IPS-NIHi7 (cell line): ENCODE data around the gene SEL1L2.

ENCODE experiments used
- DNase-seq: peaks from one replicate; pipeline ENCODE4 v3.0.0; 2012; ENCODE audit warnings: mixed read lengths; ENCODE audit errors: extremely low spot score

The SEL1L2 gene

DNA sequence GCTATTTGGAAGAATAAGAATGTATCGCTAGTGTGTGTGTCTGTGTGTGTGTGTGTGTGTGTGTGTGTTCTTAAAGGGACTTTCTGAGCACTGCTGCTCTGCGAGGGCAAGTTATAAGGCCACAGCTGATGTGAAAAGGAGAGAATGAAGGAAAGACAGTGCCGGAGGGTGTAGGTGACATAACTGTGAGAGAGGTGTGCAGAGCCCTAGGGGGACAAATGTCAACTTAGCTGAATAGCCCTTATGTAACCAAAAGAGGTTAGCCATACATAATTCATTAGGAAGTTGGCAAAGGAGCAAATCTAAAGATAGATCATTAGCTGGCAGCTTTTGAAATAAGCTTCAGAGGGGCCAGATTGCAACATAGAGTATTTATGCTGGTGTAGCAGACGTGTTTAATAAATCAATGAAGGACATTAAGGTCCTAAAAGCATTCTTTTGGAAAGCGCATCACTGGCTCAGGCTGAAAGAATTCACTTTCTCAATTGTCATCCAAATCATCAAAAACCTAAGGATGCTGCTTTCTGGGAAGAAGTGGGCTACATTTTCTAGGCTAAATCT is 124.5 kb downstream of the SEL1L2 start:
- DNase-seq: no peak

DNA sequence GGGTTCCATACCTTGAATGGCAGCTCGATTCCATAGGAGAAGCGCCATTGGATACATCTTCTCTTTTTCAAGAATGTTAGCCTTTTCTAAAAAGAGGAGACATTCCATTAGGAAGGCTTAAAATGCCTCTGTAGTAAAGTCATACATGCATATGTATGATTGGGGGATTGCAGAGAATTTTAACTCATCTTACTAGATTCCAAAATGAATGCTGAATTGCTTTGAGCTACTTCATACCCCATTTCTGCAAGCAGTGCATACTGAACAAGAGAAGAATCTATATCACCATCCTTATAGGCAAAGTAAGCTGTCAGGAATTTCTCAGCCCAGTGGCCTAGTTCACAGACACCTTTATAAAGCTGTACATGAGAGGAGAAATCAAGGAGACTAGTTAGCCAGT is 125.3 kb downstream of the SEL1L2 start:
- no peak for DNase-seq

DNA sequence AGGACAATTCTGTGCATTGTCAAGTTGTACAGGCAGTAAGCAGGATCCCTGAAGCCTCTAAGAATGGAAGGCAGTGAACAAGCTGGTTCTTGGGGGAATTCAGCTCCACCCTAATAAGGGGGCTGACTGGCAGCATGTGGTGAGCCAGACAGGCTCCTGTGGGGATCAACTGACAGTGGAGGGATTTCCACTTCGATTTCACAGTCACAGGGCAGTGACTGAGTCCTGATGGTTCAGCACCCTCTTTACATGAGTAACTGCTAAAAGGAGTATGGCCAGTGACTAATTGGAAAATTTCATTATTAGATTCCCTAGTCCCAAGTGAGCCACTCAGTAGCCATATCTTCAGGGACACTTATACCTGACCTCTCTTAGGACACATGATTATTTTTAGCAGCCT is 127.2 kb downstream of the SEL1L2 start:
- DNase-seq: no peak

DNA sequence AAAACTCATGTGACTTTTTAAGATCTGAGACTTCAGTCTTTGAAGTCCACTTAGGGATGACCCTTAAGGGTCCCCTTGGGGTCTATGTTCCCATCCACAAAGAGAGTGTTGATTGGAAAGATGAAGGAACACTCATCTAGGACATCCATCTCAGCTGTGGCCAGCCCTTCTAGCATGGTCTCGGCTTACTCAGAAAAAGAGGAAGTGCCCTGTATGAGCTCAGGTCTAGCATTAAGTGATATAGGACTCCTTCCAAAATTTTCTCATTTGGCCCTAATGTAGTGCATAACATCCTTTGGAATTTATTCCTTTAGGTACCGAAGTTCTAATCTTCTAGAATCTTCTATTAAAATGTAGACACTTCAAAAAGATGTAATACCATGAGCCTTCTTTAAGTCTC is 128.2 kb downstream of the SEL1L2 start:
- no peak for DNase-seq

- no peak for DNase-seq
Measured at GRCh38 chr20:13858871-13859270, 131.5 kb downstream of the SEL1L2 start.

DNA sequence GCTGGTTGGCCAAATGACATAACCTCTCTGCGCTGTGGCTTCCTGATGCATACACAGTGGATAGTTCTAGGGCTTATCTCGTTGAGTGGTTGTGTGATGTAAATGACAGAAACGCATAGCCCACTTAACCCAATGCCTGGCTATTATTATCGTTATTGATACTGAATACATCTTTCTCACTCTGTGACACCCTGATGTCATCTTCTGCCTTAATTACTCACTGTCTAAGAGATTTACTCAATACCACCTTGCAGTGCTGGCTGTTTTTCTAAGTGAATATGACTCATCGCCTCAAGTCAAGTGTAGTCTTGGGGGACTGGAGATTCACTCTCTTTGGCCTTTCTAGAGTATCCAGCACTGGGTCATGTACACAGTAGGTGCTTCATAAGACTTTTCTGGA is 132.0 kb downstream of the SEL1L2 start:
- DNase-seq: no peak

GRCh38 chr20:13857961-13858360 is 132.5 kb downstream of the SEL1L2 start:
- DNase-seq: no peak

GRCh38 chr20:13857304-13857703 is 133.1 kb downstream of the SEL1L2 start:
- DNase-seq: no peak

DNA sequence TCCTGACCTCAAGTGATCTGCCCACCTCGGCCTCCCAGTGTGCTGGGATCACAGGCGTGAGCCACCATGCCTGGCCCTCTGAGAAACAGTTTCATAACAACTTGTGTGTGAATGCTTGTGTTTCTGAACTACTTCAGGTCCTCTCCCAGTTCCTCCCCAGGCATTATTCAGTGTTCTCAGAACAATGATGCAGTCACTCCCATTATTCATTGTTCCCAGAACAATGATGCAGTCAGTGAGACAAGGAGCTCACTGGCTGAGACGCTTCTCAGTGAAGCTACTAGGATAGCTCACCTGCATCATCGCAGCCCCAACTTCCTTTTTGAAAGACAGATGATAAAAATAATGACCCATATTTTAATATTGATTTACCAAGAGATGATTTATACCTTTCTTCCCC is 134.1 kb downstream of the SEL1L2 start:
- DNase-seq: no peak

DNA sequence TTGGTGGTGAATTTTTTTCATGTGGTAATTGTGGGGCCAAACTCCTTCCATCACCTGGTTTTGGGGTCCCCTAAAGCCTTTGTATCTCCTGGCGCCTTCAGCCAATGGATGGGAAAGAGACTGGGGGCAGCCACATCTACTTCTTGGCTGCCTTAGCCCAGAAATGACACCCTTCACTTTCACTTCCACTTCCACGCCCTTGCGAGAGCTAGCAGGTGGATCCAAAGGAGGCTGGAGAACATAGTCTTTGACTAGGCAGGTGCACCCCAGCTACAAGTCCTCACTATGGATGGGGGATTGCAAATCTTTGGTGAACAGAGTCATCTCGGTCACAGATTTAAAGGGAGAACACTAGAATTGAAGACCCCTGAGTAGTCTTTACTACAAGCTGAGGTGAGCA is 134.8 kb downstream of the SEL1L2 start:
- no peak for DNase-seq

DNA sequence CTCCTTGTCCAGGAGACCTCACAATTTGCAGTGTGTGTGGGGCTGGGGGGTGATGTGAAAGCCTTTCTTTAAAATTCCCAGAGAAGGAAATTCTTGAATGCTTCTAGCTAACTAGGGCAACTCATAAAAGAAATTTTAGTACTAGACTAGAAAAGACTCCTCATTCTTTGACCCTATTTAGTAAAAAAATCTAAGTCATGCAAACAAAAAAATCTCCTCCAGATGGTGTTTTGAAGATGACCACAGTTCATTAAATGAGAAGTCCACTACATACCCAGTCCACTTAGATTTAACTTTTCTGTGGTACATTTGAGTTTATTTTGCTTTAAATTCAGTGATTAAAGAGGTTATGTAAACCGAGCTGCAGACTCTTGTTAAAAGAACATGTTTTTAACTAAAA is 138.1 kb downstream of the SEL1L2 start:
- DNase-seq: no peak

DNA sequence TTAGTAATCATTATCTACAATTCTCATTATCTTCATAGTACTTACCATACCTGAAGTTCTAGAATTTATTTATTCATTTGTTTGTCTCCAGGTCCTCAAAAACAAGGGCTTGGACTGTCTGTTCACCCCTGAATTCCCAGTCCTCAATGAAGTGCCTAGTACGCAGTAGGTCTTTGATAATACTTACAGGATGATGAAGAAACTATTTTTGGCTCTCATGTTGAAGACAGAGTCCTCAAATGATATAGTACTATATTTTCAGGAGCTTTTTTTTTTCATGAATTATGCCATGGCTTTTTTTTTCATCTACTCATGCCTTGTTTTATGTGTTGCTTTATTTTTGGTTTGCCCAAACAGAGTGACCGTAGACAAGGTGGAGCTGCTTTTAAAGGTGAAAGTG is 139.1 kb downstream of the SEL1L2 start:
- DNase-seq: no peak

DNA sequence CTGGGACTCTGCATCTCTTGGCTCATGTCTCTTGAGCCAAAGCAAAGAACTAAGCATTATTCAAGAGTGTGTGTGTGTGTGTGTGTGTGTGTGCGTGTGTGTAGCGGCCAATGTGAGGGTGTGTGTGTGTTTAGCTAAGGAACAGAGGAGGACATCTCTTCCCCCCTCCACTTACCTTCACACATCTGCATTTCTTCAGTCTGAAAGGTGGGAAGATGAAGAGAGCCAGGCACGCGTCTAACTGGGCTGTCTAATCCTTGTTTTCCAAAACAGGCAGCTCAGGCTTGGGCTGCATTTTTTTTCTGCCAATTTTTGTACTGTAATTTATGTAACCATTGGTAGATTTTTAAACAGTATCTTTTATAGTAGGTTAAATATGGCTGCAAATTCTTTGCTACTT is 146.1 kb downstream of the SEL1L2 start:
- DNase-seq: no peak

DNA sequence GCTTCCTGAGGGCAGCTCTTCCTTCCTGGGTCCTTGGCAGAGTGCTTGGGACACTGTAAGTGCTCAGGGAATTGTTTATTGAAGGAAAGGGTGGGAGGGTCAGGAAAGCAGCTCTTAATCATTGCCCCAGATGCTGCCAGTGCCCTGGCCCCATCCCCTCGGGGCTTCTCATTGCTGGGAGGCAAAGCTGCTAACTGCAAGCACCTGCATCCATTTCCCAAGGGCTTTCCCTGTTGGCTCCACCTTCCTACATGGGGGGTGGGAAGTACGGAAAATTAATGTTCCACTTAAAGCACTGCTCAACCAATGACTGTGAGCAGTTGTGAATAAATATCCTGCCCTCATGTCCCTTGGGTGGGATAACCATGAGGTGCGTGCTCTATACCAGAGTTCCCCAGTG is 149.2 kb downstream of the SEL1L2 start:
- DNase-seq: no peak

GRCh38 chr20:13840093-13840465 is 150.3 kb downstream of the SEL1L2 start:
- DNase-seq: no peak

- no peak for DNase-seq
Measured at GRCh38 chr20:13839421-13840092, 150.9 kb downstream of the SEL1L2 start.

DNA sequence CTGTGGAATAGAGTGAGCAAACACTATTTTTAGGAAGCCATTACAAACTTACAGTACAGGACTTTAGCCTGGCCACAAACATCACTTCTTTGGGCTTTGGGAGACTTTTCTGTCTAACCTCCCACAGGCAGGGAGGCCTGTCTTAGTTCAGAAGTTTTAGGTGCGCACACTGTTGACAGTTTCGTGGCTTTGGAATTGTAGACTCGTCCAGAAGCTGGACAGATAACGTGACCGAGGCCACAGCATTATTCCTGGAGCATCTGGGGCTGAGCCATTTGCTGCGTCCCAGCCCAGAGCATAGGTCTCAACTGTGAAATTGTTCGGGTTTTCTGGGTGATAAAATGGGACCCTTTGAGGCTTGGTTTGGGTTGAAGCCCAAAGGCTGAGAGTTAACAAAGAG is 151.8 kb downstream of the SEL1L2 start:
- no peak for DNase-seq

- no peak for DNase-seq
Measured at GRCh38 chr20:13831476-13831875, 158.9 kb downstream of the SEL1L2 start.

GRCh38 chr20:13825465-13825864 is 164.9 kb downstream of the SEL1L2 start:
- DNase-seq: no peak

GRCh38 chr20:13824459-13824858 is 166.0 kb downstream of the SEL1L2 start:
- no peak for DNase-seq

DNA sequence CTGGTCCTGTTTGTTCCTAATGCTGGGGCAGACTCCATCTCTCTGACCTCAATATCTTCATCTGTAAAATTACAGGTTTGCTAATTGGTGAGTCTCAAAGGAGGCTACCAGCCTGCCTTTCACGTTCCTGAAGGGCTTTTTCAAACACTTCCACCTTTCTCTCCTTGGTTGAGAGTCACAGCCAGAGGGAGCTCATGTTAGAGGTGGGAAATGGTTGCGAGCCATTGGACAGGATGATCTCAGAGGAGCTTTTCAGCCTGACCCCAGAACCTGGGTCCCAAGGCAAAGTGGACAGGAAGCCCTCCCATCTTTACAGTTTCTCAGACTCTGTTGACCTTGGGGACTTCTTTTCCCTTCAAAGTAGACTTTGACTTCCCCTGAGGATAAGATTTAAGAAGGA is 168.0 kb downstream of the SEL1L2 start:
- DNase-seq: peak; percentile 66

DNA sequence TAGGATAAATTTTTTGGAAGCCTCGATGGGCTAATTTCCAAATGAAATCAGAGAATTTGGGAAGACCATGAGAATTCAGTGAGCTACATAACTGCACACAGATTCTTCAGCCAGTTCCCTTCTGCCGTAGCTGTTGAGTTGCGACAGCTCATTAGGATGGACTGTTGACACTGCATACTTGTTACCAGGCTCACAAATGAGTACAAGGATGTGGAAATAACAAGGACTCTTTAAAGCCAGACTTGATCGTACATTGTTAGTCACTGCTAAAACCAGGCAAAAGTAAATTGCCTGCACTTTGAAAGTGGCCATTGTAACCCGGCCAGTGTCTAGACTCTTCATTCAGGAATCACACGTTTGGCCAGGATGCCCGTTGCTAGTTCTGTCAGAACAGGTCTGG is 168.5 kb downstream of the SEL1L2 start:
- no peak for DNase-seq

DNA sequence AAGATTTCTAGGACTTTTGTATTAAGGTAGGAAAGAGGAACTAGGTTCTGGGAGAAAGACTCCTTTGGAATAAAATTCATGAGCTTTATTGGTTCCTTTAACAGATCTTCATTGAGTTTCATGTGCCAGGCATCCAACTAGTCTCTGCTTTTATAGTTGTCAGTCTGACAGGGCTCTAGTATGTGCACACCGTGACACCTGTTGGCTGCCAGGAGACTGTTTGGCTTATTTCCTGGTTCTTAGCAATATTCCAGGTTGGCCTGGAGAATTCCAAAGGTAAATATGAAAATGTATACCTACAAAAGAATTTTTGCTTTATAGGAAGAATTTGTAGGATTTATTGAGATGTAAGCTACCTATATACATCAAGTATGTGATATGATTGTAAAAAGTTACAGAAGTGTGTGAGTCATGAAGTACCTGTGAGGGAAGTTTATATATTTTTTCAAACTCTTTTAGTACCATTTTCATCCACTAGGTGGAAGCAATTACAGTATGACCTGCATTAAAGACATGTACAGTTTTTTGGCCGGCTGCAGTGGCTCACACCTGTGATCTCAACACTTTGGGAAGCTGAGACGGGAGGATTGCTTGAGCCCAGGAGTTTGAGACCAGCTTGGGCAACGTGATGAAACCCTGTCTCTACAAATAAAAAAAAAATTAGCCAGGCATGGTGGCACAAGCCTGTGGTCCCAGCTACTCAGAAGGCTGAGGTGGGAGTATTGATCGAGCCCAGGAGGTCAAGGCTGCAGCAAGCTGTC is 170.3 kb downstream of the SEL1L2 start:
- DNase-seq: peak; percentile 52
